ENCODE measurements around the gene ZSWIM6.

The ZSWIM6 gene

GRCh38 chr5:61559146-61559545, 227.1 kb downstream of the ZSWIM6 start:
- H3K4me3 ChIP-seq (ENCODE audit: low read depth, low read length): no peak overlapping the region
- no peak for TF ChIP-seq CTCF (IDR thresholded peaks at IDR 0.05; ENCODE audit: control insufficient read depth, extremely low read depth, insufficient read depth)
- no peak for DNase-seq (ENCODE audit: low read depth)

- no peak overlapping the region for H3K4me3 ChIP-seq (ENCODE audit: low read depth, low read length)
- TF ChIP-seq CTCF (IDR thresholded peaks at IDR 0.05; ENCODE audit: control insufficient read depth, extremely low read depth, insufficient read depth): no peak
- no peak for DNase-seq (ENCODE audit: low read depth)
These were observed 227.7 kb downstream of the ZSWIM6 start for GRCh38 chr5:61559722-61560121.

DNA sequence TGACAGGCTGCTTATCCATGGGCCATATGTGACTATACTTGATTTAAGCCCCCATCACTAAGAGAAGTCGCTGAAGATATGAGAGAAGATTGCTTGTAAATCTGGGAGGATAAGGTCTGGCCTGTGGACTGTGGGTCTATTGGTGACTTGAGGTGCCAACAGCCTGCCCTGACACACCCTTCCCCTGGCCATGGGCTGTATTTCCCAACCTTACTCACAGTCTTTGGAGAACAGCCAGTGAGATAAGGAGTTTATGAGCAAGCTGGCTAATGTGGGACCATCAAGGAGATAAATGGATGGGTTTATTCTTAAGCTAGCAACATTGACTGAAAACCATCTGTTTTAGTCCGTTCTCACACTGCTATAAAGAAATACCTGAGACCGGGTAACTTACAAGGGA, 231.3 kb downstream of the ZSWIM6 start:
- TF ChIP-seq CTCF (IDR thresholded peaks at IDR 0.05; ENCODE audit: control insufficient read depth, extremely low read depth, insufficient read depth): no peak
- H3K4me3 ChIP-seq (ENCODE audit: low read depth, low read length): no peak overlapping the region
- no peak for DNase-seq (ENCODE audit: low read depth)

DNA sequence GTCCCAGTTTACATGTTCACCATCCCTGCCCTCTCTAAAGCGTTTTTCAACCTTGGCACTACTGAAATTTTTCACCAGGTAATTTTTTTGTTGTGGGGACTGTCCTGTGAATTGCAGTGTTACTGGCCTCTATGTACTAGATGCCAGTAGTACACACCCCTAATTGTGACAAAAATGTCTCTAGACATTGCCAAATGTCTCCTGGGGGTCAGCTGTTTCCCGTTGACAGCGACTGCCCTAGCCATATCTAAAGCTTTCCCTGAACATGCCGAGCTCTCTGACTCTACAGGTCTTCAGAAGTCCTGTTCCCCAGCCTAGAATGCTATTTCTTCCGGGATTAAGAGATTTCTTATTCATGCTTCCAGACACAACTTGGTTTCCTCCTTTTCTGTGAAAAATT, 235.3 kb downstream of the ZSWIM6 start:
- no peak for TF ChIP-seq CTCF (IDR thresholded peaks at IDR 0.05; ENCODE audit: control insufficient read depth, extremely low read depth, insufficient read depth)
- no peak for DNase-seq (ENCODE audit: low read depth)
- no peak overlapping the region for H3K4me3 ChIP-seq (ENCODE audit: low read depth, low read length)

GRCh38 chr5:61569353-61569752, 237.3 kb downstream of the ZSWIM6 start:
- no peak for DNase-seq (ENCODE audit: low read depth)
- no peak for TF ChIP-seq CTCF (IDR thresholded peaks at IDR 0.05; ENCODE audit: control insufficient read depth, extremely low read depth, insufficient read depth)
- no peak overlapping the region for H3K4me3 ChIP-seq (ENCODE audit: low read depth, low read length)

- TF ChIP-seq CTCF (IDR thresholded peaks at IDR 0.05; ENCODE audit: control insufficient read depth, extremely low read depth, insufficient read depth): no peak
- H3K4me3 ChIP-seq (ENCODE audit: low read depth, low read length): no peak overlapping the region
- no peak for DNase-seq (ENCODE audit: low read depth)
These were observed 238.7 kb downstream of the ZSWIM6 start for GRCh38 chr5:61570767-61571166.

DNA sequence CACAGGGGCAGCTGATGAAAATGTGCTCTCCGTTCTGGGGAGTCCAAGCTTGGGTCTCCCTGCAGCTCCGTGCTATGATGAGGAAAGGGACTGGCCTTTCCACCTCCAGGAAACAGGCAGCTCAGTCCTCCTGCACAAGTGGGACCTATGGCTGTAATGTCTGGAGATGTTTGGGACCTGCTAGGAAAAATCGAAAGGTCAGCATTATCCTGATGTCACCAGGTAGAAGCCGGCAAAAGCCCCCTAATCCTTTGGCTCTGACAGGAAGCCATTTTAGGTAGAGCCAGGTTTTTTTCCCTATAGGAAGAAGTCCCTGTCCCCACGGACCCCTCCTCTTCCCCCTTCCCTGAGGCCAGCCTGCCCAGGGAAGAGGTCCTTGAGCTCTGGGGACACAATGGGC, 240.9 kb downstream of the ZSWIM6 start:
- H3K4me3 ChIP-seq (ENCODE audit: low read depth, low read length): no peak overlapping the region
- DNase-seq (ENCODE audit: low read depth): no peak
- TF ChIP-seq CTCF (IDR thresholded peaks at IDR 0.05; ENCODE audit: control insufficient read depth, extremely low read depth, insufficient read depth): no peak
